ENCODE data around the gene SPRED2.
A peak's percentile ranks its signal among the peaks of the same experiment; 100 is the strongest.

Gene SPRED2
- long read RNA-seq, full-length matches to known transcripts, result 8 of 19 reads
- long read RNA-seq, partial matches to known transcripts, result 1 of 19 reads
- long read RNA-seq, other reads (novel, unspliced or antisense), result 10 of 19 reads

DNA sequence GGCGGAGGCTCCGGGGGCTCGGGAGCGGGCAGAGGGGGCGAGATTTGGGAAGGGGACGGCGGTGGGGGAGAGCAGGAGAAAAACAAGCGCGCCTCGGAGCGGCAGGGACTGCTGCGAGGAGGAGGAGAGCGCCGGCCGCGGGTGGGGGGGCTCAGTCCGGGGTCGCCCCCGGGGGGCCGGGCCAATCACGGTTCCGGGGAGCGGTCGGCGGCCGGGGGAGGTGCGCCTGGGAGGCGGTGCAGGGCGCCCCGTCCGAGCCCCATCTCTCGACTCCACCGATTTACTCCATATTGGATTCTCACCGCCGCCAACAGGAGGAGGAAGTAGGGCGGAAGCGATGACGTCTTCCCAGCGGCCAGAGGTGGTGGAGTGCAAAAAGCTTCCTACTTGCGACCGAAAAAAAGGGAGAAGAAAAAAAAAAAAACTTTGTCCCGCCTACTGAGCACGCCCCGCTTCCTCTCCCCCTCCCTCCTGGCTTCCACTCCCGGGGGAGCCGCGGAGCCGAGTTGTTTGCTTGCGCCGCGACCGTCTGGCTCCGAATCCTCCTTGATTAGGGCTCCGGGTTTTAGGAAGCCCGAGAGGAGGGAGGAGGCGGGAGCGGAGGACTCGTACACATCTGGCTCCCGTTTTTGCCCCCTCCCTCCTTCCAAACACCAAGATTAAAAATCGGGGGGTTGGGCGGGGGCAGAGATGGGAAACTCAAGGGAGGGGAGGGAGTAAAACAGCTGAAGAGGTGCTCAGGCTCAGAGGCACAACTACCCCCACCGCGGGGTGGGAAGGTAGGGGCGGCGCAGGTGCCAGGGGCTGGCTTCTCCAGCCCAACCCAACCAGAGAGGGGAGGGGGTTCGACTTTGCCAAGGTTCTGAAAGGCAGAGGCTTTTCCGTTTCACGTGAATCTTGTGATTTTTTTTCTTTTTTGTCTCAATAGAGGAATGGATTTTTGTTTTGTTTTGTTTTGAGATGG lies at the start of gene SPRED2:
Gene SPRED2 (minus strand): TSS at position 373 of the 964 bp plus-strand sequence. CDS start 612 bp downstream, outside the sequence.
- Histone ChIP-seq H3K27ac (replicated peaks) (peak within 1 kb of the TSS; percentile 91), H3K27me3 (ENCODE audit: insufficient read depth, poor library complexity, severe bottlenecking) (no peaks in the 10 kb centered on the region), H3K4me3 (replicated peaks; ENCODE audit: insufficient read depth, low read length) (peak within 1 kb of the TSS; percentile 95)
- DNase-seq (ENCODE audit: low read depth in 1 of 2, low spot score in 1 of 2), result peak; percentile 94 to 95
- no peak for TF ChIP-seq CTCF (IDR thresholded peaks at IDR 0.05; ENCODE audit: insufficient read depth, low read length)
- peak; percentile 52 for TF ChIP-seq GABPA (IDR thresholded peaks at IDR 0.05; ENCODE audit: low read depth)
- TF ChIP-seq SPI1 (IDR thresholded peaks at IDR 0.05; ENCODE audit: borderline replicate concordance, low read depth), result peak; percentile 68; the same call in 1 of the 2 replicates
- TF ChIP-seq POLR2AphosphoS5 (IDR thresholded peaks at IDR 0.05; ENCODE audit: low read depth), result peak; percentile 50
- TF ChIP-seq REST (IDR thresholded peaks at IDR 0.05; ENCODE audit: insufficient replicate concordance, low read depth), result no peak

GRCh38 chr2:65481961-65482360 lies 49.6 kb upstream of the SPRED2 start:
- TF ChIP-seq GABPA (IDR thresholded peaks at IDR 0.05; ENCODE audit: low read depth), result no peak
- TF ChIP-seq POLR2AphosphoS5 (IDR thresholded peaks at IDR 0.05; ENCODE audit: low read depth), result no peak
- no peak for TF ChIP-seq SPI1 (IDR thresholded peaks at IDR 0.05; ENCODE audit: borderline replicate concordance, low read depth)
- no peak for TF ChIP-seq REST (IDR thresholded peaks at IDR 0.05; ENCODE audit: insufficient replicate concordance, low read depth)
- TF ChIP-seq CTCF (IDR thresholded peaks at IDR 0.05; ENCODE audit: insufficient read depth, low read length), result no peak
- DNase-seq (ENCODE audit: low read depth in 1 of 2, low spot score in 1 of 2), result no peak
- no peak overlapping the region for H3K27ac ChIP-seq (replicated peaks)
- no peaks in the 10 kb centered on the region for H3K27me3 ChIP-seq (ENCODE audit: insufficient read depth, poor library complexity, severe bottlenecking)
- H3K4me3 ChIP-seq (replicated peaks; ENCODE audit: insufficient read depth, low read length), result no peak overlapping the region

- no peak for DNase-seq (ENCODE audit: low read depth in 1 of 2, low spot score in 1 of 2)
- H3K27ac ChIP-seq (replicated peaks), result no peak overlapping the region
- no peak for TF ChIP-seq REST (IDR thresholded peaks at IDR 0.05; ENCODE audit: insufficient replicate concordance, low read depth)
- no peak for TF ChIP-seq GABPA (IDR thresholded peaks at IDR 0.05; ENCODE audit: low read depth)
- no peak for TF ChIP-seq POLR2AphosphoS5 (IDR thresholded peaks at IDR 0.05; ENCODE audit: low read depth)
- no peak for TF ChIP-seq SPI1 (IDR thresholded peaks at IDR 0.05; ENCODE audit: borderline replicate concordance, low read depth)
- TF ChIP-seq CTCF (IDR thresholded peaks at IDR 0.05; ENCODE audit: insufficient read depth, low read length), result no peak
Observed at GRCh38 chr2:65479524-65479923, 47.1 kb upstream of the SPRED2 start.

More at GRCh38 chr2:65479524-65479923, 47.1 kb upstream of the SPRED2 start:
- no peak overlapping the region for H3K4me3 ChIP-seq (replicated peaks; ENCODE audit: insufficient read depth, low read length)
- H3K27me3 ChIP-seq (ENCODE audit: insufficient read depth, poor library complexity, severe bottlenecking), result no peaks in the 10 kb centered on the region
